Measurements from ENCODE around the gene SLC66A2. TPM values are rescaled to one million over a fixed set of nuclear protein-coding genes. Genes with fewer than 3 reads are reported as not detected.
A peak's percentile ranks its signal among the peaks of the same experiment; 100 is the strongest.

The SLC66A2 gene
- total RNA-seq, 1 donor from 2014 or later: 52.9 TPM

DNA sequence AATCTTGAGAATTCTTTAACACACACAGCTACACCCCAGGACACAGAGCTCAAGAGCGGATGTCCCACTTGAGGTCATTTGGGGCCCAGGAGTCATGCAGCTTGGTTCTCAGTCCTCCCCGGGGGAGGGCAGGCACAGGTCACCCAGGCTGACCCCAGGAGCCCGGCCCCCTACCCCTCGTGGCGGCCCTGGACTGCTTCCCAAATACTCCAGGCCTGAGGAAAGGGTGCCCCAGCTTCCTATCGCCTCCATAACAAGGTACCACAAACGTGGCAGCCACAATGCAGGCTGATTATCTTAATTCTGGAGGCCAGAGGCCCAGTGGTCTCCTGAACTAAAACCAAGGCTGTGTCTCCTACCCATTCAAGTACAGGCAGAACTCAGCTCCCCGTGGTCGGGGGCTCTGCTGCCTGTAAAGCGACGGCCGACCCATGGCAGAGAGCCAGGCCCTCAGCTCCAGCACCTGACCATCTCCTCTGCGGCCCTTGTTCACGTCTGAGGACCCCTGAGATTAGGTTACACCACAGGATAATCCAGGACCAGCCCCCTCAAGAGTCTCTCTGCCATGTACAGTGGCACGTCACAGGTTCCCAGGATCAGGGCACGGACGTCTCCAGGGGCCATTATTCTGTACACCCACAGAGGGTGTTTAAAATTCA is 10.5 kb downstream of the SLC66A2 start:
- Histone ChIP-seq H3K4me1 (peaks cover 0 to 3% of the 10 kb centered on the region in 2 donors), H3K9me3 (no peaks in the 10 kb centered on the region), H3K27ac (no peak overlapping the region), H3K27me3 (no peaks in the 10 kb centered on the region), H3K36me3 (peaks cover 28 to 65% of the 10 kb centered on the region in 2 donors), H3K4me3 (no peak overlapping the region)
- peak in 1 of 2 donors; percentile 52 for DNase-seq (ENCODE audit: low spot score in 2 of 2)
- intact Hi-C loops (cut with DNase I): no loop called here
- TF ChIP-seq, protein P1, sequence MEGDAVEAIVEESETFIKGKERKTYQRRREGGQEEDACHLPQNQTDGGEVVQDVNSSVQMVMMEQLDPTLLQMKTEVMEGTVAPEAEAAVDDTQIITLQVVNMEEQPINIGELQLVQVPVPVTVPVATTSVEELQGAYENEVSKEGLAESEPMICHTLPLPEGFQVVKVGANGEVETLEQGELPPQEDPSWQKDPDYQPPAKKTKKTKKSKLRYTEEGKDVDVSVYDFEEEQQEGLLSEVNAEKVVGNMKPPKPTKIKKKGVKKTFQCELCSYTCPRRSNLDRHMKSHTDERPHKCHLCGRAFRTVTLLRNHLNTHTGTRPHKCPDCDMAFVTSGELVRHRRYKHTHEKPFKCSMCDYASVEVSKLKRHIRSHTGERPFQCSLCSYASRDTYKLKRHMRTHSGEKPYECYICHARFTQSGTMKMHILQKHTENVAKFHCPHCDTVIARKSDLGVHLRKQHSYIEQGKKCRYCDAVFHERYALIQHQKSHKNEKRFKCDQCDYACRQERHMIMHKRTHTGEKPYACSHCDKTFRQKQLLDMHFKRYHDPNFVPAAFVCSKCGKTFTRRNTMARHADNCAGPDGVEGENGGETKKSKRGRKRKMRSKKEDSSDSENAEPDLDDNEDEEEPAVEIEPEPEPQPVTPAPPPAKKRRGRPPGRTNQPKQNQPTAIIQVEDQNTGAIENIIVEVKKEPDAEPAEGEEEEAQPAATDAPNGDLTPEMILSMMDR (IDR thresholded peaks at IDR 0.05): no peak

- H3K27me3 ChIP-seq: no peaks in the 10 kb centered on the region
These were observed 11.2 kb downstream of the SLC66A2 start for GRCh38 chr18:79940126-79940813.

DNA sequence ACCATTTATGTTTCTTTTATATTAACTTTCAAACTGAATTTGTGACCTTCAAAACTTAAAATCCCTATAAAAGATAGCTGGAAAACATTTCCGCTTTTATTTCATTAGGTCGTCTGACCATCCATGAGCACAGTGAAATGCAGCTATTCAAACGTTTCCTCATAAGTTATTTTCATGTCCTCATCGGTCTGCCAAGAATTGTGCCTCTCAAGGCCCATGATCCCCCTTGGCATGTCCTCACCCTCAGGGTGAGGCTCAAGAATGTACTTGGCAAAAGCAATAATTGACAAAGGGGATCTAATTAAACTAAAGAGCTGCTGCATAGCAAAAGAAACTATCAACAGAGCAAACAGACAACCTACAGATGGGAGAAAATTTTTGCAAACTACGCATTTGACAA is 12.4 kb downstream of the SLC66A2 start:
- H3K9me3 ChIP-seq: peaks cover 0 to 4% of the 10 kb centered on the region in 2 donors
- no peak for DNase-seq (ENCODE audit: low spot score in 2 of 2)
- no peak overlapping the region for H3K4me3 ChIP-seq
- intact Hi-C loops (cut with DNase I): no loop called here
- no peaks in the 10 kb centered on the region for H3K4me1 ChIP-seq
- H3K36me3 ChIP-seq: peaks cover 33 to 82% of the 10 kb centered on the region in 2 donors
- TF ChIP-seq, protein P1 (IDR thresholded peaks at IDR 0.05): no peak
- no peak overlapping the region for H3K27ac ChIP-seq
- H3K27me3 ChIP-seq: no peaks in the 10 kb centered on the region

More at GRCh38 chr18:79940126-79940813, 11.2 kb downstream of the SLC66A2 start:
- H3K36me3 ChIP-seq: peaks cover 28 to 71% of the 10 kb centered on the region in 2 donors
- H3K4me3 ChIP-seq: no peak overlapping the region
- TF ChIP-seq, protein P1 (IDR thresholded peaks at IDR 0.05): no peak
- peak in 1 of 2 donors; percentile 38 for DNase-seq (ENCODE audit: low spot score in 2 of 2)
- intact Hi-C loops (cut with DNase I): no loop called here
- peaks cover 0 to under 1% of the 10 kb centered on the region in 2 donors for H3K4me1 ChIP-seq
- no peak overlapping the region for H3K27ac ChIP-seq
- H3K9me3 ChIP-seq: no peaks in the 10 kb centered on the region

- peak in 1 of 2 donors; percentile 19 for DNase-seq (ENCODE audit: low spot score in 2 of 2)
- H3K36me3 ChIP-seq: peaks cover 31 to 88% of the 10 kb centered on the region in 2 donors
- H3K27me3 ChIP-seq: no peaks in the 10 kb centered on the region
- H3K27ac ChIP-seq: no peak overlapping the region
- H3K4me3 ChIP-seq: no peak overlapping the region
- intact Hi-C loops (cut with DNase I): no loop called here
- peaks cover 2 to 13% of the 10 kb centered on the region in 2 donors for H3K9me3 ChIP-seq
- no peaks in the 10 kb centered on the region for H3K4me1 ChIP-seq
- TF ChIP-seq, protein P1 (IDR thresholded peaks at IDR 0.05): no peak
These were observed 13.3 kb downstream of the SLC66A2 start for GRCh38 chr18:79938196-79938595.

GRCh38 chr18:79937103-79937860 is 14.2 kb downstream of the SLC66A2 start:
- H3K4me3 ChIP-seq: no peak overlapping the region
- H3K4me1 ChIP-seq: no peaks in the 10 kb centered on the region
- peak in 1 of 2 donors; percentile 30 for DNase-seq (ENCODE audit: low spot score in 2 of 2)
- TF ChIP-seq, protein P1 (IDR thresholded peaks at IDR 0.05): no peak
- H3K27me3 ChIP-seq: no peaks in the 10 kb centered on the region
- peaks cover 24 to 79% of the 10 kb centered on the region in 2 donors for H3K36me3 ChIP-seq
- intact Hi-C loops (cut with DNase I): no loop called here
- H3K27ac ChIP-seq: no peak overlapping the region
- H3K9me3 ChIP-seq: peaks cover 7 to 22% of the 10 kb centered on the region in 2 donors

All from ascending aorta (tissue), 2 donors.